IMR-90 (cell line): Measurements from ENCODE around the gene ROR2.

Source experiments
- BHLHE40 ChIP-seq: fragments of 150-350 bp; IDR thresholded peaks from 2 replicates; pipeline ENCODE4 v1.6.1; 2016; ENCODE audit warnings: mild to moderate bottlenecking, low read depth, low read length
- CEBPB ChIP-seq: IDR thresholded peaks from 2 replicates; pipeline ENCODE4 v1.6.1; 2012; ENCODE audit warnings: low read depth, low read length, improper control_type of control experiment
- CHD1 ChIP-seq: IDR thresholded peaks from 2 replicates; pipeline ENCODE4 v1.6.1; 2012; ENCODE audit warnings: low read depth, low read length, improper control_type of control experiment
- CTCF ChIP-seq: conservative IDR thresholded peaks from 2 replicates; pipeline ENCODE4 v1.5.1; 2012; ENCODE audit warnings: mild to moderate bottlenecking, low read depth, low read length, improper control_type of control experiment
- MAFK ChIP-seq: IDR thresholded peaks from 2 replicates; pipeline ENCODE4 v1.6.1; 2012; ENCODE audit warnings: low read depth, low read length, improper control_type of control experiment
- MAZ ChIP-seq: IDR thresholded peaks from 2 replicates; pipeline ENCODE4 v1.6.1; 2012; ENCODE audit warnings: low read depth, mild to moderate bottlenecking, low read length, improper control_type of control experiment, moderate library complexity, borderline replicate concordance
- POLR2A ChIP-seq: IDR thresholded peaks from 2 replicates; pipeline ENCODE4 v1.6.1; 2012; ENCODE audit warnings: mild to moderate bottlenecking, low read depth, low read length
- RAD21 ChIP-seq: IDR thresholded peaks from 2 replicates; pipeline ENCODE4 v1.6.1; 2012; ENCODE audit warnings: low read length, improper control_type of control experiment
- RCOR1 ChIP-seq: IDR thresholded peaks from 2 replicates; pipeline ENCODE4 v1.6.1; 2012; ENCODE audit warnings: mild to moderate bottlenecking, low read length, improper control_type of control experiment; ENCODE audit not compliant: insufficient replicate concordance
- SMC3 ChIP-seq: fragments of 150-350 bp; IDR thresholded peaks from 2 replicates; pipeline ENCODE4 v1.6.1; 2016; ENCODE audit warnings: low read depth, mild to moderate bottlenecking, antibody characterized with exemption, low read length, moderate library complexity

DNA sequence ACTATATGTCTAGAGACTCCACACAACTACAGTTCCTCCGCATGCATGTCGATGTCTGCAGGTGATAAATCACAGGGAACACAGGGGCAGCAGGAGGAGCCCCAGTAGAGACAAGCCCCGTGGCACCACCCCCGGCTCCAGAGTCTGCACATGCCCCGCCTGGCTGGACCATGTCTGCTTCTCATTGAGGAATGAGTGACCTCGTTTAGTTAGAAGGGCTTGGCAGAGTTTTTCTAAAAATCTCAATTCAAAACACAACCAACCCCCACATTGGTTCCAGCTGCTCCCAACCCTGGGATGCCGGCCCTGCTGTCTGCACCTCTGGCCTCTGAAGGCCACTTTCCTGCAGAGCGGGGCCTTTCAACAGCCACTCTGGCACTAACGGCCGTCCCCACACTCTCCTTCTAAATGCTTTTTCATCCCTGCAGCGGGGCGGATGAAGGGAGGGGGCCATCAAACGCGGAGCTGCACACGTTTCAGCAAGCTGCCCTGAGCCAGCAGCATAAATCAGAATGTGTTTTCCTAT, 106.3 kb downstream of the ROR2 start:
- TF ChIP-seq CTCF (no peak), SMC3 (no peak), POLR2A (no peak), CEBPB (no peak), CHD1 (no peak), RCOR1 (no peak), MAFK (no peak), RAD21 (no peak), BHLHE40 (no peak), MAZ (no peak)
